UCSD-AML1 (cell line): ENCODE results near the gene PCDHA2.
"Not testable (repeated sequence)": the region's sequence is repeated elsewhere in the genome, so short reads cannot be mapped to it uniquely, and the experiment has no call there.

ENCODE experiments used
- DNase-seq: peaks from one replicate; lab custom pipeline; 2025; ENCODE audit not compliant: unreplicated experiment; lab: John Stamatoyannopoulos, UW

The PCDHA2 gene

GRCh38 chr5:140808889-140809291 is 14.2 kb downstream of the PCDHA2 start:
- DNase-seq = no peak

- no peak for DNase-seq
Measured at GRCh38 chr5:140821375-140822280, 27.0 kb downstream of the PCDHA2 start, which contains the start of gene PCDHA5. PCDHA5 (plus strand) TSS chr5:140821613.

- no peak for DNase-seq
Measured at GRCh38 chr5:140822281-140822629, 27.6 kb downstream of the PCDHA2 start.

GRCh38 chr5:140822969-140823368 is 28.3 kb downstream of the PCDHA2 start:
- DNase-seq = not testable (repeated sequence)

DNA sequence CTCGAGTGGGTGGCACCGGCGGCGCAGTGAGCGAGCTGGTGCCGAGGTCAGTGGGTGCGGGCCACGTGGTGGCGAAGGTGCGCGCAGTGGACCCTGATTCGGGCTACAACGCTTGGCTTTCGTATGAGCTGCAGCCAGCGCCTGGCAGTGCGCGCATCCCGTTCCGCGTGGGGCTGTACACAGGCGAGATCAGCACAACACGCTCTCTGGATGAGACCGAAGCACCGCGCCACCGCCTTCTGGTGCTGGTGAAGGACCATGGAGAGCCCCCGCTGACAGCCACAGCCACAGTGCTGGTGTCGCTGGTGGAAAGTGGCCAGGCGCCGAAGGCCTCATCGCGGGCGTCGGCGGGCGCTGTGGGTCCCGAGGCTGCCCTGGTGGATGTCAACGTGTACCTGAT is 28.8 kb downstream of the PCDHA2 start:
- DNase-seq = no peak

- no peak for DNase-seq
Measured at GRCh38 chr5:140827704-140828361, 33.2 kb downstream of the PCDHA2 start, which contains the start of gene PCDHA6. PCDHA6 (plus strand) TSS chr5:140827960; CDS start chr5:140828092, 132 bp downstream.

- no peak for DNase-seq
Measured at GRCh38 chr5:140828362-140828737, 33.7 kb downstream of the PCDHA2 start.

- not testable (repeated sequence) for DNase-seq
Measured at GRCh38 chr5:140829511-140830501, 35.2 kb downstream of the PCDHA2 start.

DNA sequence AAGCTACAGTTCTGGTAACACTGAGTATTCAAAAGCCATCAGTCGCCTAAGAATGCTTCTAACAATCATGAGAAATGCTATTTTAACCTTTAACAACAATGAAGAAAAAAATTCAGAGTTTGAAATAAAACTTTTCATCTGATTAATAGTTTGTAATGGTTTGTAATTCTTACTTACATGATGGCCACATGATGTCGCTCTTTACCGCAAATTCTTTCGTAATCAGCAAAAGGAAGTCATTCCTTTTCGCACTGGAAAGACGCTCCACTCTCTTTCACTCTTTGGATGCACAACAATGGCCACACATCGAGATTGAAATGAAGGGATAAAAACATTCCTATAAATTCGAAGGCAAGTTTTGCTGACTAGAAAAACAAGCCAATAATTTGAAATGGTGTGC is 39.3 kb downstream of the PCDHA2 start, which contains the start of gene PCDHA7:
Gene PCDHA7 (plus strand): TSS at position 277 of the 400 bp plus-strand sequence. CDS start 115 bp downstream, at position 392.
- no peak for DNase-seq

- not testable (repeated sequence) for DNase-seq
Measured at GRCh38 chr5:140834439-140835008, 39.9 kb downstream of the PCDHA2 start.

DNA sequence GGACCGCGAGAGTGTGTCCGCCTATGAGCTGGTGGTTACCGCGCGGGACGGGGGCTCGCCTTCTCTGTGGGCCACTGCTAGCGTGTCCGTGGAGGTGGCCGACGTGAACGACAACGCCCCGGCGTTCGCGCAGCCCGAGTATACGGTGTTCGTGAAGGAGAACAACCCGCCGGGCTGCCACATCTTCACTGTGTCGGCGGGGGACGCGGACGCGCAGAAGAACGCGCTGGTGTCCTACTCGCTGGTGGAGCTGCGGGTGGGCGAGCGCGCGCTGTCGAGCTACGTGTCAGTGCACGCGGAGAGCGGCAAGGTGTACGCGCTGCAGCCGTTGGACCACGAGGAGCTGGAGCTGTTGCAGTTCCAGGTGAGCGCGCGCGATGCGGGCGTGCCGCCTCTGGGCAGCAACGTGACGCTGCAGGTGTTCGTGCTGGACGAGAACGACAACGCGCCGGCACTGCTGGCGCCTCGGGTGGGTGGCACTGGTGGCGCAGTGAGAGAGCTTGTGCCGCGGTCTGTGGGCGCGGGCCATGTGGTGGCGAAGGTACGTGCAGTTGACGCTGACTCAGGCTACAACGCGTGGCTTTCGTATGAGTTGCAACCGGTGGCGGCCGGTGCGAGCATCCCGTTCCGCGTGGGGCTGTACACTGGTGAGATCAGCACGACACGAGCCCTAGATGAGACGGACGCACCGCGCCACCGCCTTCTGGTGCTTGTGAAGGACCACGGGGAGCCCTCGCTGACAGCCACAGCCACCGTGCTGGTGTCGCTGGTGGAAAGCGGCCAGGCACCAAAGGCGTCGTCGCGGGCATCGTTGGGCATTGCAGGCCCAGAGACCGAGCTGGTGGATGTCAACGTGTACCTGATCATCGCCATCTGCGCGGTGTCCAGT is 41.2 kb downstream of the PCDHA2 start:
- DNase-seq = no peak

DNA sequence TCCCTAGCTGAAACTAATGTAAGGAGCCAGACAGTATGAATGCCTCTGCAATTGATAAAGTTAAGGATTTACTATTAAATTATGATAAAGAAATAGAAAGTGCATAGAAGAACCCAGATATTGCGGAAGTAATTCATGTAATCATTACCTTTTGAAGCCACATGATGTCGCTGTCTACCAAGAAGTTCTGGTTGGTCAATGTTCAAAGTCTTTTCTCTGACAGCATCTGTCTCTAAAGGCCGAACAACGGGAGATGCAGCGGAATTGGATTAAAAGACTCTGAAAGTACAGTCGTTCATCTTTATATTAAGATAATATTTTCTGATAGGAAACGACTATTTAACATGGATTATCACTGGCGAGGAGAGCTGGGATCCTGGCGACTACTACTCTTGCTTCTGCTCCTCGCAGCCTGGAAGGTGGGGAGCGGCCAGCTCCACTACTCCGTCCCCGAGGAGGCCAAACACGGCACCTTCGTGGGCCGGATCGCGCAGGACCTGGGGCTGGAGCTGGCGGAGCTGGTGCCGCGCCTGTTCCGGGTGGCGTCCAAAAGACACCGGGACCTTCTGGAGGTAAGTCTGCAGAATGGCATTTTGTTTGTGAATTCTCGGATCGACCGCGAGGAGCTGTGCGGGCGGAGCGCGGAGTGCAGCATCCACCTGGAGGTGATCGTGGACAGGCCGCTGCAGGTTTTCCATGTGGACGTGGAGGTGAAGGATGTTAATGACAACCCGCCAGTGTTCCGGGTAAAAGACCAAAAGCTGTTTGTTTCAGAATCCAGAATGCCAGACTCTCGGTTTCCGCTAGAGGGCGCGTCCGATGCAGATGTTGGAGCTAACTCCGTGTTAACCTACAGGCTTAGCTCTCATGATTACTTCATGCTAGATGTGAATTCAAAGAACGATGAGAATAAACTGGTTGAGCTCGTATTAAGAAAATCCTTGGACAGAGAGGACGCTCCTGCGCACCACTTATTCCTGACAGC is 46.6 kb downstream of the PCDHA2 start, which contains the start of gene PCDHA8:
Gene PCDHA8 (plus strand): TSS at position 210 of the 985 bp plus-strand sequence. CDS start 135 bp downstream, at position 345.
- peak; percentile 38 for DNase-seq

DNA sequence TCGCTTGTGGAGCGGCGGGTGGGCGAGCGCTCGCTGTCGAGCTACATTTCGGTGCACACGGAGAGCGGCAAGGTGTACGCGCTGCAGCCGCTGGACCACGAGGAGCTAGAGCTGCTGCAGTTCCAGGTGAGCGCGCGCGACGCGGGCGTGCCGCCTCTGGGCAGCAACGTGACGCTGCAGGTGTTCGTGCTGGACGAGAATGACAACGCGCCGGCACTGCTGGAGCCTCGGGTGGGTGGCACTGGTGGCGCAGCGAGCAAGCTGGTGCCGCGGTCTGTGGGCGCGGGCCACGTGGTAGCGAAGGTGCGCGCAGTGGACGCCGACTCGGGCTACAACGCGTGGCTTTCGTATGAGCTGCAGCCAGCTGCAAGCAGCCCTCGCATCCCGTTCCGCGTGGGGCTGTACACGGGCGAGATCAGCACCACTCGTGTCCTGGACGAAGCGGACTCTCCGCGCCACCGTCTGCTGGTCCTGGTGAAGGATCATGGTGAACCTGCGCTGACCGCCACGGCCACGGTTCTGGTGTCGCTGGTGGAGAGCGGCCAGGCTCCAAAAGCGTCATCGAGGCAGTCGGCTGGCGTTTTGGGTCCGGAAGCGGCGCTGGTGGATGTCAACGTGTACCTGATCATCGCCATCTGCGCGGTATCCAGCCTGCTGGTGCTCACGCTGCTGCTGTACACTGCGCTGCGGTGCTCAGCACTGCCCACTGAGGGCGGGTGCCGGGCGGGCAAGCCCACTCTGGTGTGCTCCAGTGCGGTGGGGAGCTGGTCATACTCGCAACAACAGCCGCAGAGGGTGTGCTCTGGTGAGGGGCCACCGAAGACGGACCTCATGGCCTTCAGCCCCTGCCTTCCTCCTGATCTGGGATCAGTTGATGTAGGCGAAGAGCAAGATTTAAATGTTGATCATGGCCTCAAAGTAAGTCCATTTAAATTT is 48.4 kb downstream of the PCDHA2 start:
- no peak for DNase-seq
